SK-N-SH (cell line): Measurements from ENCODE around the gene PAN3.

Source experiments
- MXI1 ChIP-seq: IDR thresholded peaks from 2 replicates; pipeline ENCODE4 v1.6.1; 2012; ENCODE audit warnings: mild to moderate bottlenecking, low read depth, low read length, improper control_type of control experiment
- NFIC ChIP-seq: IDR thresholded peaks from 2 replicates; pipeline ENCODE4 v1.4.0; 2012; ENCODE audit warnings: borderline replicate concordance
- NRF1 ChIP-seq: IDR thresholded peaks from 2 replicates; pipeline ENCODE4 v1.6.1; 2012; ENCODE audit warnings: low read depth, mild to moderate bottlenecking, low read length
- POLR2AphosphoS5 ChIP-seq: IDR thresholded peaks from 2 replicates; pipeline ENCODE4 v1.6.1; 2012; ENCODE audit warnings: low read depth, low read length
- TF ChIP-seq, protein P1 (sequence below): fragments of 150-350 bp; IDR thresholded peaks from 2 replicates; pipeline ENCODE4 v1.6.1; 2016; ENCODE audit warnings: mild to moderate bottlenecking, low read depth, low read length
- TF ChIP-seq, protein P2 (sequence below): fragments of 200-600 bp; sonication (generic); IDR thresholded peaks from 2 replicates; pipeline ENCODE4 v1.6.1; 2017; ENCODE audit warnings: antibody characterized with exemption, mild to moderate bottlenecking, moderate library complexity

- TF ChIP-seq, protein P1, sequence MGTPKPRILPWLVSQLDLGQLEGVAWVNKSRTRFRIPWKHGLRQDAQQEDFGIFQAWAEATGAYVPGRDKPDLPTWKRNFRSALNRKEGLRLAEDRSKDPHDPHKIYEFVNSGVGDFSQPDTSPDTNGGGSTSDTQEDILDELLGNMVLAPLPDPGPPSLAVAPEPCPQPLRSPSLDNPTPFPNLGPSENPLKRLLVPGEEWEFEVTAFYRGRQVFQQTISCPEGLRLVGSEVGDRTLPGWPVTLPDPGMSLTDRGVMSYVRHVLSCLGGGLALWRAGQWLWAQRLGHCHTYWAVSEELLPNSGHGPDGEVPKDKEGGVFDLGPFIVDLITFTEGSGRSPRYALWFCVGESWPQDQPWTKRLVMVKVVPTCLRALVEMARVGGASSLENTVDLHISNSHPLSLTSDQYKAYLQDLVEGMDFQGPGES, result no peak
- TF ChIP-seq, protein P2, sequence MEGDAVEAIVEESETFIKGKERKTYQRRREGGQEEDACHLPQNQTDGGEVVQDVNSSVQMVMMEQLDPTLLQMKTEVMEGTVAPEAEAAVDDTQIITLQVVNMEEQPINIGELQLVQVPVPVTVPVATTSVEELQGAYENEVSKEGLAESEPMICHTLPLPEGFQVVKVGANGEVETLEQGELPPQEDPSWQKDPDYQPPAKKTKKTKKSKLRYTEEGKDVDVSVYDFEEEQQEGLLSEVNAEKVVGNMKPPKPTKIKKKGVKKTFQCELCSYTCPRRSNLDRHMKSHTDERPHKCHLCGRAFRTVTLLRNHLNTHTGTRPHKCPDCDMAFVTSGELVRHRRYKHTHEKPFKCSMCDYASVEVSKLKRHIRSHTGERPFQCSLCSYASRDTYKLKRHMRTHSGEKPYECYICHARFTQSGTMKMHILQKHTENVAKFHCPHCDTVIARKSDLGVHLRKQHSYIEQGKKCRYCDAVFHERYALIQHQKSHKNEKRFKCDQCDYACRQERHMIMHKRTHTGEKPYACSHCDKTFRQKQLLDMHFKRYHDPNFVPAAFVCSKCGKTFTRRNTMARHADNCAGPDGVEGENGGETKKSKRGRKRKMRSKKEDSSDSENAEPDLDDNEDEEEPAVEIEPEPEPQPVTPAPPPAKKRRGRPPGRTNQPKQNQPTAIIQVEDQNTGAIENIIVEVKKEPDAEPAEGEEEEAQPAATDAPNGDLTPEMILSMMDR, result no peak
- TF ChIP-seq MXI1 (no peak), POLR2AphosphoS5 (no peak), NRF1 (no peak), NFIC (no peak)
Measured at GRCh38 chr13:28246891-28247290, 108.5 kb downstream of the PAN3 start.
